HepG2 (cell line): Measurements from ENCODE around the gene MRM1. TPM values are rescaled to one million over a fixed set of nuclear protein-coding genes. Genes with fewer than 3 reads are reported as not detected.
A peak's percentile ranks its signal among the peaks of the same experiment; 100 is the strongest.

ENCODE experiments used
- ATAC-seq: fragments of 200-7000 bp; cut with Tn5 transposase; 3 replicates; pipeline ENCODE4 v1.9.1; 2020; ENCODE audit warnings: mild to moderate bottlenecking, moderate library complexity
- BruUV-seq: library from RNA; stranded (reverse); fragments of 400-500 nt; replicated peaks from 2 replicates; lab custom pipeline; 2021; lab: Mats Ljungman, UMichigan
- CTCF ChIA-PET: fragments of 300-600 bp; formaldehyde crosslinking; extraction: SDS; loops from one replicate; lab custom pipeline; 2021; ENCODE audit warnings: low total read pairs, inconsistent platforms, low intra/inter-chr PET ratio; lab: Yijun Ruan, JAX
- POLR2A ChIA-PET: fragments of 350-600 bp; sonication (Branson Sonifier 250); formaldehyde crosslinking; loops from one replicate; lab custom pipeline; 2020; ENCODE audit warnings: antibody characterized with exemption, inconsistent platforms; lab: Yijun Ruan, JAX
- DNase-seq: peaks from one replicate; pipeline ENCODE4 v3.0.0-alpha.2; 2015; ENCODE audit warnings: low spot score
- FAIRE-seq: peaks from 3 replicates; lab custom pipeline; 2011; peaks lifted over from hg19 to GRCh38; lab: Jason Lieb, UNC
- H2AFZ ChIP-seq: one replicate; pipeline ENCODE4 v1.6.1; 2011; ENCODE audit warnings: low read length, inconsistent platforms
- H3K27ac ChIP-seq: fragments of 300-600 bp; 3 replicates; pipeline ENCODE4 v1.8.0; 2011; ENCODE audit warnings: mixed run types, mild to moderate bottlenecking, mixed read lengths, low read length, inconsistent platforms; ENCODE audit not compliant: insufficient read depth; ENCODE audit errors: extremely low read length
- H3K27me3 ChIP-seq, 2 experiments: fragments of 200-600 bp in 1 of 2; 2 replicates in 1 of 2; 3 replicates in 1 of 2; pipeline versions ENCODE4 v1.6.0 to v1.8.0; 2011; ENCODE audit warnings: low read length in 2 of 2, mild to moderate bottlenecking in 2 of 2, moderate library complexity in 2 of 2, inconsistent platforms in 1 of 2; ENCODE audit not compliant: insufficient read depth in 2 of 2, control insufficient read depth in 1 of 2
- H3K36me3 ChIP-seq, 2 experiments: fragments of 200-600 bp in 1 of 2; replicated peaks in 1 of 2; 2 replicates in 1 of 2; 3 replicates in 1 of 2; pipeline versions ENCODE4 v1.5.1 to v1.8.0; 2011; ENCODE audit warnings: low read length in 2 of 2, inconsistent platforms in 1 of 2; ENCODE audit not compliant: insufficient read depth in 2 of 2, control insufficient read depth in 1 of 2
- H3K4me1 ChIP-seq: 2 replicates; pipeline ENCODE4 v1.5.1; 2012; ENCODE audit warnings: low read length, inconsistent platforms; ENCODE audit not compliant: insufficient read depth
- H3K4me2 ChIP-seq: 2 replicates; pipeline ENCODE4 v1.6.0; 2011; ENCODE audit warnings: low read depth, low read length, inconsistent platforms
- H3K4me3 ChIP-seq, 3 experiments: fragments of 200-600 bp in 1 of 3; sonication (generic), shearing (Covaris generic) in 1 of 3; replicated peaks in 1 of 3; 2 replicates each; pipeline ENCODE4 v1.5.1; 2011 to 2016; ENCODE audit warnings: low read length in 3 of 3, inconsistent platforms in 2 of 3, low read depth in 2 of 3, mild to moderate bottlenecking in 2 of 3, control low read depth in 1 of 3, mixed read lengths in 1 of 3; ENCODE audit not compliant: insufficient read depth in 1 of 3
- H3K79me2 ChIP-seq: one replicate; pipeline ENCODE4 v1.6.1; 2011; ENCODE audit warnings: low read length, inconsistent platforms; ENCODE audit not compliant: insufficient read depth
- H3K9ac ChIP-seq: 2 replicates; pipeline ENCODE4 v1.6.0; 2011; ENCODE audit warnings: mild to moderate bottlenecking, low read depth, low read length, inconsistent platforms; ENCODE audit not compliant: insufficient read depth
- H3K9me3 ChIP-seq: 2 replicates; pipeline ENCODE4 v1.5.1; 2012; ENCODE audit warnings: mild to moderate bottlenecking, low read length
- H4K20me1 ChIP-seq: 2 replicates; pipeline ENCODE4 v1.6.0; 2011; ENCODE audit warnings: inconsistent platforms, mild to moderate bottlenecking, low read length, moderate library complexity; ENCODE audit not compliant: insufficient read depth
- RBFOX2 ChIP-seq: fragments of 200-400 bp; formaldehyde crosslinking; IDR thresholded peaks from 2 replicates; pipeline ENCODE4 v1.6.1; 2017; ENCODE audit warnings: low read depth, mild to moderate bottlenecking, low read length
- WGBS: methylation state at CpG from one replicate; pipeline ENCODE4 v1.1.6; 2017; ENCODE audit warnings: low lambda C conversion rate; 5-methylcytosine and 5-hydroxymethylcytosine counted together
- in situ Hi-C: cut with HindIII; loops from 2 replicates; pipeline ENCODE4 v1.10.0; 2017; ENCODE audit warnings: low pct_unique_long_range_greater_than_20kb; ENCODE audit not compliant: extremely low pct_ligation_motif_present
- intact Hi-C: fragments of 100-400 bp; cut with micrococcal nuclease; formaldehyde crosslinking; loops from one replicate; pipeline ENCODE4 v1.10.0; 2022; ENCODE audit not compliant: unreplicated experiment
- polyA plus RNA-seq, 8 experiments: library from polyadenylated mRNA; depleted of rRNA in 3 of 8; stranded (reverse) in 7 of 8; unstranded in 1 of 8; fragments of >200 nt; fragmentation: Illumina TruSeq in 4 of 8; extraction: Trizol in 4 of 8; gene quantifications; 2 replicates each; pipeline versions ENCODE4 v1.2.1 to v1.2.3, GENCODE V29; 2011 to 2016; ENCODE audit warnings: low read depth in 4 of 8, missing spikeins in 1 of 8, mixed read lengths in 1 of 8; ENCODE audit not compliant: insufficient read depth in 1 of 8
- total RNA-seq, 5 experiments: library from RNA; depleted of rRNA; stranded (reverse); fragments of >200 nt; fragmentation: Illumina TruSeq; extraction: Trizol; gene quantifications; 2 replicates each; pipeline ENCODE4 v1.2.3, GENCODE V29; 2016; ENCODE audit warnings: low read depth in 1 of 5
- TF ChIP-seq, protein P1 (sequence below): sonication (generic); formaldehyde crosslinking; IDR thresholded peaks from 2 replicates; pipeline ENCODE4 v1.4.0; 2020; ENCODE audit warnings: mild to moderate bottlenecking, missing genetic modification reagents

The MRM1 gene
- total and polyA plus RNA-seq, 2 of the 13 experiments (the other 11 are each of a cell fraction or from before 2014, with no cell fraction given) = 4.1 to 11.3 TPM

DNA sequence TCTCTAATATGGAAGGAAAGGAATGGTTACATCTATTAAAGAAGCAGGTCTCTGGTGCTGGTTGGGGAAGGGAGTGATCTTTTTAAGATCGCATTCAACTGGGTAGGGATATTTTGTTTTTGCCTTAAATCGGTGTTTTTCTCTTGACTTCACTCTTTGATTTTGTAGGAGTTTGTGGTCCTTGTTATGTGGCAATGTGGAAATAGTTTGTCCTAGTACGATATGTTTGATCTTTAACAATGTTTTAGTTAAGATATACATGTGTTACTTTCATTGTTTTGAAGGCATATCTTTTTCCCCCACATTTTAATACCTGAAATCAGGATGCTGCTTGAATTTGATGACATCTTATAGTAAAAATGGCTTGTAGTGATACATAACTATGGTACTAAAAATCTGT lies 47.9 kb upstream of the MRM1 start:
- TF ChIP-seq RBFOX2 = 0 out of 2 replicates have a peak, but pooled peaks have one; percentile 16
- TF ChIP-seq, protein P1, sequence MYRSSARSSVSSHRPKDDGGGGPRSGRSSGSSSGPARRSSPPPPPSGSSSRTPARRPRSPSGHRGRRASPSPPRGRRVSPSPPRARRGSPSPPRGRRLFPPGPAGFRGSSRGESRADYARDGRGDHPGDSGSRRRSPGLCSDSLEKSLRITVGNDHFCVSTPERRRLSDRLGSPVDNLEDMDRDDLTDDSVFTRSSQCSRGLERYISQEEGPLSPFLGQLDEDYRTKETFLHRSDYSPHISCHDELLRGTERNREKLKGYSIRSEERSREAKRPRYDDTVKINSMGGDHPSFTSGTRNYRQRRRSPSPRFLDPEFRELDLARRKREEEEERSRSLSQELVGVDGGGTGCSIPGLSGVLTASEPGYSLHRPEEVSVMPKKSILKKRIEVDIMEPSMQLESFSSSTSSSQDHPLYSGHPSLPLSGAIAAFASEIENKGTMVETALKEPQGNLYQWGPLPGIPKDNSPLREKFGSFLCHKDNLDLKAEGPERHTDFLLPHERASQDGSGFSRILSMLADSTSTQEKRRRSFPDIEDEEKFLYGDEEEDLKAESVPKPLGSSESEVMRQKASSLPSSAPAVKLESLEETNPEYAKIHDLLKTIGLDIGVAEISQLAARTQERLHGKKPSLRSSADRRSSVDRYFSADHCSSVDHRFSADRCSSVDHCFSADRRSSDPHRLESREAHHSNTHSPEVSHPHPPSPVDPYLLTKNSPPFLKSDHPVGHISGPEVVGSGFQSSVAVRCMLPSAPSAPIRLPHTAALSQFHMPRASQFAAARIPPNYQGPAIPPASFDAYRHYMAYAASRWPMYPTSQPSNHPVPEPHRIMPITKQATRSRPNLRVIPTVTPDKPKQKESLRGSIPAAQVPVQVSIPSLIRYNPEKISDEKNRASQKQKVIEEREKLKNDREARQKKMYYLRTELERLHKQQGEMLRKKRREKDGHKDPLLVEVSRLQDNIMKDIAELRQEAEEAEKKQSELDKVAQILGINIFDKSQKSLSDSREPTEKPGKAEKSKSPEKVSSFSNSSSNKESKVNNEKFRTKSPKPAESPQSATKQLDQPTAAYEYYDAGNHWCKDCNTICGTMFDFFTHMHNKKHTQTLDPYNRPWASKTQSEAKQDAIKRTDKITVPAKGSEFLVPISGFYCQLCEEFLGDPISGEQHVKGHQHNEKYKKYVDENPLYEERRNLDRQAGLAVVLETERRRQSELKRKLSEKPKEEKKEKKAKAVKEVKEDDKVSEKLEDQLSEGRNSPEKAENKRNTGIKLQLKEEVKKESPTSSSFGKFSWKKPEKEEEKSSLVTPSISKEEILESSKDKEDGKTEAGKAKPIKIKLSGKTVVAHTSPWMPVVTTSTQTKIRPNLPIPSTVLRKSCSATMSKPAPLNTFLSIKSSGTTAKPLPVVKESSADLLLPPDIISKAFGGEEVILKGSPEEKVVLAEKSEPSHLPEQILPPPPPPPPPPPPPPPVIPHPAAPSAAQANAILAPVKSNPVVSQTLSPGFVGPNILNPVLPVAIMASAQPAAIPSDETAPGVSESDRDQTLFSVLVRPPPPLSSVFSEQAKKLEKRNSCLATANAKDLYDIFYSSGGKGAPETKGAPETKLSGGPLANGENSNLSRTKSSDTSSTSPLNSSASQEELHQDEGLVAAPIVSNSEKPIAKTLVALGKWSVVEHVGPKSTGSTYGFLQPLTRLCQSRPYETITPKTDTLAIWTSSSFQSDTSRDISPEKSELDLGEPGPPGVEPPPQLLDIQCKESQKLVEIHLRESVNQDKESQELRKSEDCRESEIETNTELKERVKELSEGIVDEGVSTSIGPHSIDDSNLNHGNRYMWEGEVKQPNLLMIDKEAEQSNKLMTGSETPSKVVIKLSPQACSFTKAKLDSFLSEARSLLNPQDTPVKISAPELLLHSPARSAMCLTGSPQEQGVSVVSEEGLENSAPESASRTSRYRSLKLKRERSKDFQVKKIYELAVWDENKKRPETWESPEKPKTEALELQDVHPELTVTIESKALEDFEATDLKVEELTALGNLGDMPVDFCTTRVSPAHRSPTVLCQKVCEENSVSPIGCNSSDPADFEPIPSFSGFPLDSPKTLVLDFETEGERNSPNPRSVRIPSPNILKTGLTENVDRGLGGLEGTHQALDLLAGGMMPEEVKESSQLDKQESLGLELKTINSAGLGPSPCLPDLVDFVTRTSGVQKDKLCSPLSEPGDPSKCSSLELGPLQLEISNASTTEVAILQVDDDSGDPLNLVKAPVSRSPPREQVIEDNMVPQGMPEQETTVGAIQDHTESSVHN (CRISPR knock-in tag) = no peak
- Histone ChIP-seq H2AFZ (no peak overlapping the region), H3K27ac (no peak overlapping the region), H3K4me1 (peaks cover 5% of the 10 kb centered on the region), H3K9me3 (no peaks in the 10 kb centered on the region), H3K36me3 (peaks cover 7 to 27% of the 10 kb centered on the region in 2 experiments), H4K20me1 (peaks cover 7% of the 10 kb centered on the region; the same call in 1 of the 2 replicates), H3K79me2 (peaks cover 73% of the 10 kb centered on the region), H3K4me3 (no peak overlapping the region), H3K27me3 (no peaks in the 10 kb centered on the region), H3K4me2 (no peak overlapping the region), H3K9ac (no peak overlapping the region)
- in situ Hi-C loops (no loop called here), intact Hi-C loops (no loop called here)
- ChIA-PET POLR2A (interaction anchor here (0.9 kb wide), 1 partner anchor 8 kb away, joined by 3 read pairs; no protein-coding TSS in a partner anchor), CTCF (no interaction called here)
- DNase-seq = no peak
- BruUV-seq = no TSS peak
- no peak for FAIRE-seq
- 96% methylated on average over 3 of the region's 3 CpGs for WGBS
- no peak for ATAC-seq
